Stimulated activated CD4-positive, alpha-beta T cell treated with anti-CD3 and anti-CD28 coated beads, Interleukin-15, amount 100 ng/mL, for 48 hours (primary cell): ENCODE measurements around the gene EFHB.
A peak's percentile ranks its signal among the peaks of the same experiment; 100 is the strongest.
"Not testable (repeated sequence)": the region's sequence is repeated elsewhere in the genome, so short reads cannot be mapped to it uniquely, and the experiment has no call there.

ENCODE experiments used
- DNase-seq, 2 donors: peaks; one replicate each; pipeline ENCODE4 v3.0.0-alpha.2; 2020; ENCODE audit warnings: low read depth in 2 of 2

EFHB gene, protein sequence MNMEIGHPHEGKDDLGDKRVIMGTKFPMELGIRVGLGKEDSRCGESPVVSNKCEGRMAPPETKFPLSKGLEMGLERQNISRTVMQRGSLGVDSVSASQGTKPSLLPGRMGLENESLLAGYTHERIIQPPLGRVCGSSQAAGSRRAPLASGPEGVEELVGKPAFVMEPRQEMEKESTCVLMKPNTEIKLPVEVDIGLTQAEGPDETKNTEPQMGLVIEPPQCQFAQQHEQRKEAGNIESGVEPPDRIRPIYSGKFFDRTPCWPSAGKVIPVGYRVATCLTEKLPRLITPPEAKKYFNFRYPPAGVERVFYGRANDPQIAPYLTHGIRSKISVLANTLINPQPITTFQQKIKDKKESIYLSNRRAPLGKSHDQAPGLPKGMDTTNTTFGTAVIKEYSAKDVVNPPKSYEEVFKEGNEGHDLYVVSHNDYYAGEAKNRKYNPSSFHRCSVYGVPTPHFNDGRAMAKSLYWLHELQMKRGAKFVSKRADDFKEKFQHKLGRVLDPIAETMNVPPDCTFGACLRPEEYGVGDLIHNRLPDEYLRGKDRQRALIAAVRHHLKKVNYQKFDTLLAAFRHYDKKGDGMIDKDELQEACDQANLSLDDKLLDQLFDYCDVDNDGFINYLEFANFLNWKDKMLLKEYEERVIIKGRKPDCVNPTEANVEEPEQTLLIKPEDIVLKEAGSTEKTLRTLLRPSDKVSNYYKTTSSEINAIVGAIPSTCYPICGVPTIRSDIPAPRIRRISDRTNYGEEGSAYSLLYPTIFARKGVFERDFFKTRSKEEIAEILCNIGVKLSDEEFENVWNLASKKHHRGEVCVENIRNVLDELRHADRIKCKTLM

DNA sequence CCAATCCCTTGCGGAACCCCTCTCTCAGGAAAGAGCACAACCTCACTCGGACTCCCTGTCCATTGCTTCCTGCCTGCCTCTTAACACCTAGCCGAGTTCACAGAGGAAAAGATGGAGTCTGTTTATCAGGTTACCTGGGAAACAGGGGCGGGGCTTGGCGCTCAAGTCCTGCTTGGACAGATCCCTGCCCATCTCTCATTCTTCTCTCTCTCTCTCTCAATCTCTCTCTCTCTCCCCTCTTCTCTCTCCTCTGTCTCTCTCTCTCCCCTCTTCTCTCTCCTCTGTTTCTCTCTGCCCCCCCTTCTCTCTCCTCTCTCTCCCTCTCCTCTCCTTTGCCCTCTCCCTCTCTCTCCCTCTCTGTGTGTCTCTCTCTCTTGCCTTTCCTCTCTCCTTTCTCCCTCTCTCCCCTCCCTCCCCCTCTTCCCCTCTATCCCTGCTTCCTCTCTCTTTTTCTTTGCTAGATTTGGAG, at the start of gene EFHB:
EFHB (minus strand) TSS at position 120 of the 469 bp plus-strand sequence. CDS start 199 bp downstream, outside the sequence.
- DNase-seq: no peak

DNA sequence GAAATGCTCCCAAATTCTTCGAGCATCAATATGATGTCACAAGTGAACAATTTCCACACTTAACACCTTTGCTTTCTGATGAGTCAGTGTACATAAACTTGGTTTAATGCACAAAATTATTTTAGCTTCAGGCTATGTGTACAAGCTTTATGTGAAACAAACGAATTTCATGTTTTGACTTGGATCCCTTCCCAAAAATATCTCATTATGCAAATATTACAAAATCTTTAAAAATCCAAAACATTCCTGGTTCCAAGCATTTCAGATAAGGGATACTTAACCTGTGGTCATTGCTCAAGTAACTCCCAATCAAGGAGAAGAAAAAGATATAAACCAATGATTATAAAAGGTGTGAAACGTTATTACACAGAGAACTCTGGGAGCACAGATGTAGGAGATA, 38.0 kb upstream of the EFHB start:
- no peak for DNase-seq

DNA sequence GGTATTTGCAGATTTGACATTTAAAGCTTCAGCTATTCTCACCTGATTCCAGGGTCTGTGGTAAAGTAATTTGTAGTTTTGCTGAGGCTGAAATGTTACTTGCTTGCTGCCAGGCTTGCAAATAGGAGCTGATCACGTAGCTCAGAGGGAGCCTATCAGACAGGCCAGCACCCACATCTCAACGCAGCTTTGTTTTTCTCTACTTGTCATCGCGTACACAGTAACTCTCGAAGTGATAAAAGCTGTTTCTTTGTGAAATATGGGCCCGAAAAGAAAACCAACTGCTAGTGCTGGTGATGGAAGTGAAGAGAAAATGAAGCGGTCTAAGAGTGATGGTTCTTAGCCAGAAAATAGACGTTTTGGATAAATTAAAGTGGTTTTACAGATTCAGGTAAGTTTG, 36.3 kb upstream of the EFHB start:
- no peak for DNase-seq

DNA sequence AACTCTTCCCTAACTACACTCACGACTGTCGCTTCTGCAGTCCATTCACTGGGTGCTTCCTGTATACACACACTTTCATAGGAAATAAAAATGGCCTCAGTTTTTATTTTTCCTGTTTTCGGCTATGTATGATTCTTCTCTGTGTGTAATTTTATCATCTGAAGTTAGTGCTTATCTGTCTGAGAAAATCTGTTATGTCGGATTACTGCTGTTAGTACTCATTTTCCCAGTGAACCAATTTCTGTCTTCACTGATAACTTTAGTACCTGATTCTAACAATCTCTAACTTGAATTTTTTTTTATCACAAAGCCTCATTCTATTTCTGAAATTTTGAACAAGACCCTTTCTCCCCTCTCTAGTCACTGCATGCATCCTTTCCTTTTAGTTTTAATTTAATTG, 33.8 kb upstream of the EFHB start:
- DNase-seq: no peak

DNA sequence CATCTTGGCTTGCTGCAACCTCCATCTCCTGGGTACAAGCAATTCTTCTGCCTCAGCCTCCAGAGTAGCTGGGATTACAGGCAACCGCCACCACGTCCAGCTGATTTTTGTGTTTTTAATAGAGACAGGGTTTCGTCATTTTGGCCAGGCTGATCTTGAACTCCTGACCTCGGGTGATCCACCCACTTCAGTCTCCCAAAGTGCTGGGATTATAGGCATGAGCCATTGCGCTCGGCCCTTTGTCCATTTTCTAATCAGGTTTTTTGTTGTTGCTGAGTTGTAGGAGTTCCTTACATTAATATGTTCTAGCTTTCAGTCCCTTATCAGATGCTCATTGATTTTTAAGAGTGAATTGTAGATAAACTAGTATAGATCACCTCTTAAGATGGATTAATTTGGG, 33.2 kb upstream of the EFHB start:
- DNase-seq: no peak

DNA sequence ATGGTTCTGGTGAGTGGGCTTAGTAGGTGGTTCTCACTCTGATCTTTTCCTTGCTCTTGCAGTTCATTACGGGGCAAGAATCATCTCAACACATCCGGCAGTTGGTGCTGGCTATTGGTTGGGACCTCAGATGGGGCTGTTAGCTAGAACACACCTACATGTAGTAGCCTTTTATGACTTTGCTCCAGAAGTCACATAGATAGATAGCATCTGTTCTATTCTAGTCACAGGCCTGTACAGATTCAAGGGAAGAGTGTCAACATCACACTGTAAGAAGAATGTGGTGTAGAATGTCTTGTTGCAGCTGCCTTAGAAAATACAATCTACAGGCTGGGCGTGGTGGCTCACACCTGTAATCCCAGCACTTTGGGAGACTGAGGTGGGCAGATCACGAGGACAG, 27.9 kb upstream of the EFHB start:
- no peak for DNase-seq

DNA sequence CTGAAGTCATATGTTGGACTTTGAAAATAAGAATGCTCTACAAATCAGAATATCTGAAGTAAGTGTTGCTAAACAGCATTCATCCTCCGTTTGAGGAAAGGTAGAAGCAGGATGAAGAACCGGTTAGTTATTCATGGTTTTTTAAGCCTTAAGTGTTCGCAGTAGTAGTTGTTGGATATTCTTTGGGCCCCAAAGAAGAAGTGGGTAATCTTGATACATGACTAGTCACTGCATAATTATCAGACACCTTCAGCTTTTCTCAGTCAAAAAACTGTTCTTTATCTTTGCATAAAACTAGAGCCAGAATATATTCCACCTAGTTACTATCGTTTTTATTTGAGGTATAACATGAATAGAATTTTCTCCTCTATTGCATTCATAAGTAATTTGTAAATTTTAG, 26.7 kb upstream of the EFHB start:
- DNase-seq: no peak

DNA sequence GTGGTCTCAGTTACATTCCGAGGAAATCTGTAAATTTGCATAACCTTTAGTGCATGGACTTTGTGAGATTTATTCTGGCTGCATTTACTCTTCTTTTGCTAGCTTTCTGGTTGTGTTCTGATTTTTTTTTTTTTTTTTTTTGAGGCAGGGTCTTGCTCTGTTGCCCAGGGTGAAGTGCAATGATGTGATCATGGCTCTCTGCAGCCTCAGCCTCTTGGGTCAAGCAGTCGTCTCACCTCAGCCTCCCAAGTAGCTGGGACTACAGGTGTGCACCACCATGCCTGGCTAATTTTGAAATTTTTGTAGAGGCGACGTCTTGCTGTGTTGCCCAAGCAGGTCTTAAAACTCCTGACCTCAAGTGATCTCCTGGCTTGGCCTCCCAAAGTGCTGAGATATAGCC, 25.5 kb upstream of the EFHB start:
- DNase-seq: no peak

DNA sequence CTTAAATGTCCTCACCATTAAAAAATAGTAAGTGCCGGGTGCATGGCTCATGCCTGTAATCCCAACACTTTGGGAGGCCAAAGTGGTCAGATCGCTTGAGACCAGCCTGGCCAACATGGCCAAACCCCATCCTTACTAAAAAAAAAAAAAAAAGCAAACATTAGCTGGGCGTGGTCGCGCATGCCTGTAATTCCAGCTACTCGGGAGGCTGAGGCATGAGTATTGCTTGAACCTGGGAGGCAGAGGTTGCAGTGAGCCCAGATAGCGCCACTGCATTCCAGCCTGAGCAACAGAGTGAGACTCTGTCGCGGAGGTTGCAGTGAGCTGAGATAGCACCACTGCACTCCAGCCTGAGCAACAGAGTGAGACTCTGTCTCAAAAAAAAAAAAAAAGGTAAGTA, 23.3 kb upstream of the EFHB start:
- not testable (repeated sequence) for DNase-seq

DNA sequence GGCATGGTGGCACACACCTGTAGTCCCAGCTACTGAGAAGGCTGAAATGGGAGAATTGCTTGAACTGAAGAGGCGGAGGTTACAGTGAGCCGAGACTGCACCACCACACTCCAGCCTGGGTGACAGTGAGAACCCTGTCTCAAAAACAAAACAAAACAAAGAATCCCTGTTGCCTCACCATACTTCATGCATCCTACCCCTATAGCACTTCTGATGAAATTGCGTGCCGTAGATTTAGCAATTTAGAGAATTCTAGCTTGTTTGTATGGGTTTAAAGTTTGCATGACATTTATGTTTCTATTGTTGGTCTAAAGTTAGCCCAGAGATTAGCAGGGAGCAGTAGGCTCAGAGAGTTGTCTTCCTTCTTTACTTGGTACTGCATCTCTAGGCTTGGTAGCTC, 20.7 kb upstream of the EFHB start:
- no peak for DNase-seq

DNA sequence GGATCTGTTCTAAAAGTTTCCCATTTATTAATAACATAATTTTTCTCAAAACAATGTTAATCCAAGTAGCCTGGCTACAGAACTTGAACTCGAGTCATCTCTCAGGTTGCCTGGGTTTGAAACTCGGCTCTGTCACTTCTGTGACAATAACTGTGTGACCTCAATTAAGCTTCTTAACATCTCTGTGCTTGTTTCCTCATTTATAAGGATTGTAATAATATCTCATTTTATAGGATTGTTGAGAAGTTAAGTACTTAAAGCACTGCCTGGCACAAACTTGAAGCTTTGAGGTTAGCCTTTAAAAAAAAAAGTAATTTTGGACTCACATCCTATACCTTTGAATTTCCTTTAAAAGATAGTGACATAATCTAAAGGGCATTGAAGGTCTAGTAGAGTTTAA, 16.3 kb upstream of the EFHB start:
- DNase-seq: no peak

DNA sequence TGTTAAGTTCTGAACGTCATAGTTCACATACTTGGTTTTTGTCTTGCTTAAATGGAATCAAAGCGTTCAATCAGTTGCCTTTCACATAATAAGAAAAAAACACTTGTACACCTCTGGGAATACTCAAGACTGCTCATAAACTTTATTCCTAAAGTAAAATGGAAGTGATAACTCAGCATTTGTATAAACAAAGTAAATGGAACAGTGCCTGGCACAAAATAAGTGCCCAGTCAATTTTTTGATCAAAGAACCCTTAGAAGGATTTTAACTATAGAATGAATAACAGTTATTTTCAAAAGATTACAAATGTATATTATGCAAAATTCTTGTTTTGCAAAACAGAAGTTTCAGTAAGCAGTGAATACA, 14.2 kb upstream of the EFHB start:
- no peak for DNase-seq

DNA sequence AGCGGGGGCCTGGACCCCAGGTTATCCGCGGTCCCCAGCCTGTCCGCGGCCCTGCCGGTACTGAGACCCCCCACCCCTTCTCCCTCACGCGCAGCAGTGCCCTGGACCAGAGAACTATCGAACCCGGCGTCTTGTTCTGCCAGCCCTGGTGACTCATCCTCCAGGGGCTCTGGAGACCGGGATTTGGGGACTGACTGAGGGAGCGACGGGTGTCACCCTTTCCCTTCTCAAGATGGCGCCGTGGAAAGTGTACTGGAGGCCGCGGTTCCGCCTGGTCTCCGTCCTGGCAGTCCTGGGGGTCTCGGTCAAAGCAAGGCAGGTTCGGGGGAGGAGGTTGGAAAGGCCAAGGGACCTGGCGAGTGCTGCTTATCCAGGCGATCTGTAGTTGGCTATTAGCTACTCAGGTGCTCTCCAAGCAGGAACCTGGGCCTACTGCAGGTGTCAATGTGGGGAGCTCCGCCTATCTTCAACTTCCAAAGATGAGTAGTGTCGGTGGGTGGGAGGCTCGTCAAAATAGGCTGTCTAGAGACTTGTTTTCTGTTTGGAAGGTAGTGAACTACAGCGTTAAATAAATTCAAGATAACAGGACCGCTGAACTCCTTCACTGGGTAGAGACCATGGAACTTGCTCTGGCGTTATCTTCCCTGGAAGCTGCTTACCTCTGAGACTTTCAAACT, 13.7 kb upstream of the EFHB start:
- peak; percentile 29 to 32 for DNase-seq

DNA sequence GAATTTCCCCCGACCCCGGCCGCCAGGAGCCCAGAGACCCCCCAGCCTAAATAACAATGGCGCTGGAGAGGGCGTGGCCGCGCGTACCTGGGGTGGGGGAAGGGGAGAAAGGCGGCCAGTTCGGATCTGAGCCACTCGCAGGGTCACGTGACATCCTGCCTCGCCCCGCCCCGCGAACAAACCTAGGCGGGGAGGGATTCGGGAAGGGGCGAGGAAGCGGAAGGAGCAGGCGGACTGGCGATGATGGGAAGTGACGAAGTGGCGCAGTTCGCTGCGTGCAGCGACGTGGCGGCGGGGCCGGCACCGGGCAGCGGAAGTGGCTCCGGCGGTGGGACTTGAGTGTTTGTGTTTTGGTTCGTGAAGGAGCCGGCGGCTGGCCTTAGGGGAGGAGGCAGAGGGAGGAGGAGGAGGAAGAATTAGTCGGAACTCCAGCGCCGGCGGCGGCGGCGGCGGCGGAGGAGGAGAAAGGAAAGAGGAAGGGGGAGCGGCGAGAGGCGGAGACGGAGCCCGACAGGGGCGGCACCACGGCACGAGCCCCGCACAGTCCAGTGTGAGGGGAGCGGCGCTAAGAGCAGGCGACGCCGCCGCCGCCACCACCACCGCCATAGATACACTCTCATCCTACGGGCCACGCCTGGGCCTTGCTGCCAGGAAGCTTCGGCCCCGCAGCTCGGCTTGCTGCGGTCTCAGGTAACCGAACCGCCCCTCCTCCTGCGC, 13.0 kb upstream of the EFHB start, which contains the start of gene RAB5A:
RAB5A (plus strand) TSS at position 266 of the 717 bp plus-strand sequence. CDS start 3,802 bp downstream, outside the sequence.
- peak; percentile 96 to 97 for DNase-seq

DNA sequence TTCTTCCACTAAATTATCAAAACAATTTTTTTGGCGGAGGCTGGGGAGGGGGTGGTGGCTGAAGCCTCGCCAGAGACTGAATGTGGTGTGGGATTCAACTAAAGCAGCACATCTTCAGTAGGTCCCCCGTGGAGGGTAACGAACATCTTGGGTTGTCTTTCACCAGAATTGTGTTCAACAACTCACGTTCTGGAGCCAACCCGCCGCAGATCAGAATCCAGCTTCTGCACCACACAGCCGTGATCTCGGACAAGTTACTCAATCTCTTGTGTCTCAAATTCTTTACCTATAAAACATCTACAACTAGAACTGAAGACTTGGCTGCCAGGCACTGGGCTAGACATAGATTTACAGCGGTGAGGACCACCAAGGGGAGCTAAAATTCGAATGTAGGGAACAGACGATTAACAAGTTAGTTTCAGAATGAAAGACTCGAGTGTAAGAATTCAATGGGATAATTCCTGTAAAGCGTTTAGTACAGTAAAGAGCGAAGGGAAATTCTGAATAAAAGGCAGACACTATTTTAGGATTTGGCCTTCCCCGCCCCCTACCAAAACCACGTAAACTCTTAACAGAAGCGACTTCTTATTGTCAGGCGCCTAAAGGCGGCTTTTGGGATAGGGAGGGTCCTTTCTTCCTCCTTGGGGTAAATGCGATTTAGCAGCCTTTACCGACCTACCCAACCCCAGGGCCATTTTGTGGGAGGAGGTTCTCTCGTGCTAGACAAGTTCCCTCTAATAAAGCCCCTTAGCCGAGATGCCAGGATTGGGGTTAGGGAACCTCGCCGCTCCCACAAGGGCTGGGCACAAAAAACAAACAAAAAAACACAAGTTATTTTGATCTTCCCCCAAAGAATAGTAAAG, 12.2 kb upstream of the EFHB start:
- DNase-seq: no peak

DNA sequence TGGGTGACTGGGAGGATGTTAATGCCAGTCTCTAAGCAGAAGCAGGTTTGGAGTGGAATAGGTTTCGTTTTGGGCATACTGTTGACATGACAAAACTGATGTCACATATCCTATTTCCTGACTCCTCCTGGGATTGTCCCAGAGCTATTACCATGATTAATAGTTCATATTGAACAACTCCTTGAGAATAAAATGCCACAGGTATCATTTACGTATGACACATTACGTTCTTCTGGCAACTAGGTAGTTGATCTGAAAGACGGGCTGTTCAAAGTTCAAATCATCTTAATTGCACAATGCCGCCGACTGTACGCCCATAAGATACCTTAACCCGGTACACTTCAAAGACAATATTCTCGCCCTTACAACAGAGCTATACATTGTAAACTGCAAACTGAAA, 11.5 kb upstream of the EFHB start:
- no peak for DNase-seq

DNA sequence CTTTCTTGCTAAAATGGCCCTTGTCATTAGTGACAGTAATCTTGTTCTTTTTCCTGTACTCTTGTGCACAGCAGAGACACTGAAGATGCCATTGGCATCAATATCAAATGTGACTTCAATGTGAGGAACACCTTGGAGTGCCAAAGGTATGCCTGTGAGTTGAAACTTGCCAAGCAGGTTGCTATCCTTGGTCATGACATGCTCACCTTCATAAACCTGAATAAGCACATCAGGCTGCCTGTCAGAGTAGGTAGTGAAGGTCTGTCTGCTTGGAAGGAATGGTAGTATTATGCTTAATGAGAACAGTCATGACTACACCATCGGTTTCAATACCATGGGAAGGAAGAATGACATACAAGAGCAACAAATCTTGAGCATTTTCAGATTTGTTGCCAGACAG, 6.6 kb upstream of the EFHB start:
- DNase-seq: no peak

DNA sequence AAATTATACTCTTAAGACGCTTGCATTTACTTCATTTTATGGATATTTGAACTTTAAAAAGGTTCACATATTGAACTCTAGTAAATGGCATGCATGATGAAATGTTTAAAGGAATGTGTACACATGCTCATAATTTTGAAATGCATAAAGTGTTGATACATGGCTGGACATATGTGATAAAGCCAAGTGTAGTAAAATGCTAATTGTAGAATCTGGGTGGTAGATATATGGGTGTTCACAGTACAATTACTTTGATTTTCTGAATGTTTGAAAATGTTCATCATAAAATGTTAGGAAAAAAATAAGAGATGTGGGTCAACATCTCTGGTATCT, 4.2 kb upstream of the EFHB start:
- no peak for DNase-seq

DNA sequence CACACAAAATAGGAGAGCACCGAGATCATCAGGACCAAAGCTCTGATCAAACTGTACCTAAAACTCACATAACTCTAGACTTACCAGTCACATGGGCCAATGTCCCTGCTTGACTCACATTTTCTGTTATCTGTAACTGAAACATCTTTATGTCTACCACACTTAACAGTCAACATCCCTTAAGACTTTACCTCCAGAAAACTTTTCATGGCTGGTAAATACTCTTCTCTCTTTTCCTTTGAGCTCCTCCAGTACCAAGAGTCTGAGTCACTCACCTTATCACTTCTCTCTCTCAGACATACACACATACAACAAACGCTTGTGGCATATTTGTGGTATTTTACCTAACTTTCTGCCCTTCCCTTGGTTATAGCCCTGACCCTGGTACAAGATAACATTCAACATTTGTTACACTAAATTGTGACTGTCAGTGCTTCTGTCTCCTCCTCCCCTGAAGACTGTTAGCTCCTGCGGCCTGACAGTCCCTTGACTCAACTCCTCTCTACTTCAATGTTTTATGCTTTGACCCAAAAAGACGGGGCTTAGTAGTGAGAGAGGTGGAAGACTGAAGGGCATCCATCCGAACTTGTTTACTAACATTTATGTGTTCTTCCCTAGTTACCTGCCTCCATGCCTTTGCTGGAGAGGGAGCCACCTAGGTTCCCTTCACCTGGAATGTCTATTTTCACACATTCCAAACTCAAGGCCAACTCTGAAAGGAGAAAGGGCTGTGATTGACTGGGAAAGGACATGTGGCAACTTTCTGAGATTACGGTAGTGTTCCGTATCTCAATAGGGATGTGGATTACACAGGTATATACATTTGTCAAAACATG, 3.7 kb upstream of the EFHB start:
- DNase-seq: no peak

DNA sequence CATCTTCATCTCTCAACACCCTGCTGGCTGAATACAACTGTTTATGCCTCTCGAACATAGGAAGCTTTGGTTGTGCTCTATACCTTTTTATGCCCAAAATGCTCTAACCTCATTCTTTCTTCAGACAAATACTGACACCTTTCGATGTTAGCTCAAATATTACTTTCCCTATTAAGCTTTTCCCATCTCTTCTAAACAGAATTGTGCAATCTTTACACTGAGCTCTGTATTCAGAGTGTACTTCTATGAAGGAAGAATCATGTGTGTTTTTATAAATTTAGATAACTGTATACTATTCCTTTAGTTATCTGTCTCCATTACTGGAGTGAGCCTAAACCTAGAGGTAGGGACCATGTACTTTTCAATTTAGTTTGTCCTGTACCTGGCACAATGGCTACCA, 1.6 kb downstream of the EFHB start:
- no peak for DNase-seq
